Measurements from ENCODE around the gene BTF3L4. TPM values are rescaled to one million over a fixed set of nuclear protein-coding genes. Genes with fewer than 3 reads are reported as not detected.

The BTF3L4 gene
- total RNA-seq, 1 donor from 2014 or later = 74.0 TPM

DNA sequence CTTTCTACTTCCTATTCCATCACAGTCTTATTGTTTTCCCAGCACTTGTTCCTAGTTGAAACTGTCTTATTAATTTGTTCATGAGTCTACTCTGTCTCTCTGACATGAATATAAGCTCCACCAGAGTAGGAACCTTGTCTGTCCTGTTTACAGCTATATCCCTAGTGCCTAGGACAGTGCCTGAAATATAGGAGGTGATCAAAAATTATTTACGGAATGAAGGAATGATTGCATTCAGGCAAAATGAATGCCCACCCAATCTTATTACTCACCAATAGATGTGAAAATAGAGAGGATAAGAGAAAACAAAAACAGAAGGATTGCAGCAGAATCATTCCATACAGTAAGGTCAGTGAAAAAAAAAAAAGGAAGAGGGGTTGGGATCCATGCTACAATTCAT lies 2.2 kb upstream of the BTF3L4 start:
- TF ChIP-seq, protein P1, sequence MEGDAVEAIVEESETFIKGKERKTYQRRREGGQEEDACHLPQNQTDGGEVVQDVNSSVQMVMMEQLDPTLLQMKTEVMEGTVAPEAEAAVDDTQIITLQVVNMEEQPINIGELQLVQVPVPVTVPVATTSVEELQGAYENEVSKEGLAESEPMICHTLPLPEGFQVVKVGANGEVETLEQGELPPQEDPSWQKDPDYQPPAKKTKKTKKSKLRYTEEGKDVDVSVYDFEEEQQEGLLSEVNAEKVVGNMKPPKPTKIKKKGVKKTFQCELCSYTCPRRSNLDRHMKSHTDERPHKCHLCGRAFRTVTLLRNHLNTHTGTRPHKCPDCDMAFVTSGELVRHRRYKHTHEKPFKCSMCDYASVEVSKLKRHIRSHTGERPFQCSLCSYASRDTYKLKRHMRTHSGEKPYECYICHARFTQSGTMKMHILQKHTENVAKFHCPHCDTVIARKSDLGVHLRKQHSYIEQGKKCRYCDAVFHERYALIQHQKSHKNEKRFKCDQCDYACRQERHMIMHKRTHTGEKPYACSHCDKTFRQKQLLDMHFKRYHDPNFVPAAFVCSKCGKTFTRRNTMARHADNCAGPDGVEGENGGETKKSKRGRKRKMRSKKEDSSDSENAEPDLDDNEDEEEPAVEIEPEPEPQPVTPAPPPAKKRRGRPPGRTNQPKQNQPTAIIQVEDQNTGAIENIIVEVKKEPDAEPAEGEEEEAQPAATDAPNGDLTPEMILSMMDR (IDR thresholded peaks at IDR 0.05; ENCODE audit: unreplicated experiment) = no peak
- Mint-ChIP-seq H3K4me3 (peak overlapping the region; percentile 93), H3K27ac (peak overlapping the region; percentile 1), H3K36me3 (peaks cover 9% of the 10 kb centered on the region), H3K4me1 (peaks cover 38% of the 10 kb centered on the region), H3K9me3 (no peaks in the 10 kb centered on the region), H3K27me3 (ENCODE audit: low read depth) (no peaks in the 10 kb centered on the region)
- DNase-seq (ENCODE audit: low spot score in 2 of 2, unreplicated experiment in 2 of 2) = no peak

DNA sequence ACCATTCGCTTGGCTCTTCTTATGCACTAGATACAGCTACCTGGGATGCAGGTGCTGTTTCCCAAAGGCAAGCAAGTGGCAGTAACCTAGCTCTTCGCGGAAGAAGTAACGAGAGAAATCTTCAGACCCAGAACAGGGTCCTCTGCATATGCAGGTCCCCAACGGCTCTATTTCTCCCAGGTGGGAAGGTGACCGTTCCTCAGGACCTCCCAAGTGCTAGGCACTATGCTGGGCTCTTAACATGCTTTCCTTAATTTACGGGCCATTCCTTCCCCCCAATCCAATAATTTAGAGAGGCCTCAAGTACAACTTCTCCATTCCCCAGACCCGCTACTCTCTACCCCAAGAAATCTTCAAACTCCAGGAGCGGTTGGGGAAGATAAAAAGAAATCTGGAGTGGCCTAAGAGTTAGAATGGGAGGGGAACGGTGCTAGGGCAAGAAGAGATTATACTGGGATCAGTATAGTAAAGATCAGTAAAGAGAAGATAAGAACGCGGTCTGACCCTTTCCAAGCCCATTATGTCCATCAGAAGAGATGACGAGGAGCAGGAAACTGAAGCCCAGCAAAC lies 1.5 kb upstream of the BTF3L4 start:
- Mint-ChIP-seq H3K4me1 (peaks cover 45% of the 10 kb centered on the region), H3K27me3 (ENCODE audit: low read depth) (no peaks in the 10 kb centered on the region), H3K36me3 (peaks cover 7% of the 10 kb centered on the region), H3K9me3 (no peaks in the 10 kb centered on the region), H3K4me3 (peak overlapping the region; percentile 93), H3K27ac (peak overlapping the region; percentile 96)
- TF ChIP-seq, protein P1 (IDR thresholded peaks at IDR 0.05; ENCODE audit: unreplicated experiment) = no peak
- no peak for DNase-seq (ENCODE audit: low spot score in 2 of 2, unreplicated experiment in 2 of 2)

DNA sequence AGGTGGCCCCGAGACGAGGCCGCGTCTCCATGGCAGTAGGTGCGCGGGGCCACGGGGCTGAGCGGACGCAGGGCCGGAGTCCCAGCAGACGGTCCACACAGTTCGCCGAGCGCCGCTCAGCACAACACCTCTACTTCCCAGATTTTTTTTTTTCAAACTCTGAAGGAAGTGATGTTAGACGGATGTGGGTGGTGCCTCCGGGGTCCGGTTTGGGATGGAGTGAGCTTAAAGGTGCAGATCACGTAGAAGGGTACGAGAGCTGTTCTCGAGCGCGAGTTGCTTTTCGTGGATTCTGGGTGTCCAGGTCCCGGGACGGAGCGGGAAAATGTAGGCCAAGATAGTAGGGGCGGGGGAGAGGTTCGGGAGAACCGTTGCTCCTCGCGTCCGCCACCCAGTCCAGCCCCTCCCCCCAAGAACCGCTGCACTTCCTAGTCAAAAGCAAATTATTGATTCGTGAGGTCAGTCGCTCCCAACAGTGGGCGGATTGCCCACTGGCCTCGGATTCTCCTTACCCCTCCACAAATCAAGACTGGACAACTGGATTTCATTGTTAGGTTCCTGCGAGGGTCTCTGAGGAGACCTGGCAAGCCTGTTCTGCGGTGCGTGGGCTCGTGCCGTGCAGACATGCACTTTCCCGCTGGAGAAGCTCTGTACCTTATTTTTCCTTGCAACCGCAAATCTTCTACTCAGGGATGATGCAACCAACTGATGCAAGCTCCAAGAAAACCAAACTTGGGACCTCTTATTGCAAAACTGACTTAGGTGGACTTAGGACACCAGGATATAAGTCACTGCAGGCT lies 829 bp upstream of the BTF3L4 start, which contains the start of gene TXNDC12:
TSS of gene TXNDC12 (minus strand) at position 126 of the 800 bp plus-strand sequence. CDS start at position 31, 95 bp downstream.
- TF ChIP-seq, protein P1 (IDR thresholded peaks at IDR 0.05; ENCODE audit: unreplicated experiment) = no peak
- Mint-ChIP-seq H3K27ac (peak within 1 kb of the TSS; percentile 96), H3K27me3 (ENCODE audit: low read depth) (no peaks in the 10 kb centered on the region), H3K4me1 (peaks cover 47% of the 10 kb centered on the region), H3K9me3 (no peaks in the 10 kb centered on the region), H3K4me3 (peak within 1 kb of the TSS; percentile 93), H3K36me3 (peaks cover 7% of the 10 kb centered on the region)
- DNase-seq (ENCODE audit: low spot score in 2 of 2, unreplicated experiment in 2 of 2) = peak; percentile 46 to 69

DNA sequence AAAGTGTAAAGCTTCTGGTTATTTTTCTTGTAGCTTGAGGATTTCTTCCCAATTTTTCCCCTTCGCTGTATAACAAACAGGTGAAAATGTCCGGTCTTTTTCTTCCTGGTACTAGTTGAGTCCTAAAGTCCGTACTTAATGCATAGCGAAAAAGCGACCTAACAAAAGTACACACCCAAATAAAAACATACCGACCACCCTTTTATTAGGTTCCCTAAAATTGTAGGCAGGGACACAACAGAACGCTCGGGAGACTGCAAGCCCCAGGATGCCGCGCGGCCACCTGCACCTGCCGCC lies 281 bp upstream of the BTF3L4 start:
- H3K4me1 Mint-ChIP-seq = peaks cover 47% of the 10 kb centered on the region
- H3K36me3 Mint-ChIP-seq = peaks cover 11% of the 10 kb centered on the region
- H3K9me3 Mint-ChIP-seq = no peaks in the 10 kb centered on the region
- peak overlapping the region; percentile 96 for H3K27ac Mint-ChIP-seq
- H3K4me3 Mint-ChIP-seq = peak overlapping the region; percentile 93
- no peak for DNase-seq (ENCODE audit: low spot score in 2 of 2, unreplicated experiment in 2 of 2)
- H3K27me3 Mint-ChIP-seq (ENCODE audit: low read depth) = no peaks in the 10 kb centered on the region
- TF ChIP-seq, protein P1 (IDR thresholded peaks at IDR 0.05; ENCODE audit: unreplicated experiment) = no peak

DNA sequence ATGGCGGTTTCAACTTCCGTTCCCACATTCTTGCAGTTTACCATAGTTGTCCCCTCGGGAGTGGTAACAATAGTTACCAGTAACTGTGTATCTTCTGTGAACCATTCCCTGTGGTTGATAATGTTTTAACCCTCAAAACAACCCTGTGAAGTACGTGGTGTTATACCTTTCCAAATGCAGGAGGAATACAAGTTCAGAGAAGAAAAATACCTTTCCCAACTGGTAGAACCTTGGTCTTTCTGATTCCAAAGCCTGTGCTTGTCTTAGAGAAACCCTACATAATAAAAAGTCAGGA lies 789 bp downstream of the BTF3L4 start:
- TF ChIP-seq, protein P1 (IDR thresholded peaks at IDR 0.05; ENCODE audit: unreplicated experiment) = no peak
- no peaks in the 10 kb centered on the region for H3K27me3 Mint-ChIP-seq (ENCODE audit: low read depth)
- H3K36me3 Mint-ChIP-seq = peaks cover 11% of the 10 kb centered on the region
- H3K4me1 Mint-ChIP-seq = peaks cover 47% of the 10 kb centered on the region
- H3K9me3 Mint-ChIP-seq = no peaks in the 10 kb centered on the region
- DNase-seq (ENCODE audit: low spot score in 2 of 2, unreplicated experiment in 2 of 2) = no peak
- H3K4me3 Mint-ChIP-seq = peak overlapping the region; percentile 93
- H3K27ac Mint-ChIP-seq = peak overlapping the region; percentile 93
